Epithelial cell of esophagus (primary cell): ENCODE results near the gene ITGA2.
A peak's percentile ranks its signal among the peaks of the same experiment; 100 is the strongest.

Experiments
- DNase-seq: peaks from one replicate; pipeline ENCODE4 v3.0.0; 2010; ENCODE audit warnings: low read depth
- H3K4me3 ChIP-seq: 2 replicates; pipeline ENCODE4 v1.5.1; 2011; ENCODE audit warnings: mild to moderate bottlenecking, low read length, control low read depth
- CTCF ChIP-seq: IDR thresholded peaks from 2 replicates; pipeline ENCODE4 v1.5.1; 2011; ENCODE audit warnings: low read depth, mild to moderate bottlenecking, low read length, control low read depth, inconsistent platforms; ENCODE audit not compliant: insufficient read depth; ENCODE audit errors: missing control alignments

Gene ITGA2

GRCh38 chr5:52948418-52949076, 40.6 kb upstream of the ITGA2 start:
- H3K4me3 ChIP-seq, result no peak overlapping the region
- TF ChIP-seq CTCF, result peak; percentile 88
- peak; percentile 83 for DNase-seq

GRCh38 chr5:52950686-52951085, 38.5 kb upstream of the ITGA2 start:
- no peak overlapping the region for H3K4me3 ChIP-seq
- peak; percentile 62 for DNase-seq
- TF ChIP-seq CTCF, result no peak

GRCh38 chr5:52952483-52952882, 36.7 kb upstream of the ITGA2 start:
- TF ChIP-seq CTCF, result no peak
- DNase-seq, result no peak
- H3K4me3 ChIP-seq, result no peak overlapping the region

- no peak for TF ChIP-seq CTCF
- no peak for DNase-seq
- no peak overlapping the region for H3K4me3 ChIP-seq
These were observed 33.1 kb upstream of the ITGA2 start for GRCh38 chr5:52956014-52956413.

- no peak for TF ChIP-seq CTCF
- no peak overlapping the region for H3K4me3 ChIP-seq
- DNase-seq, result no peak
These were observed 32.0 kb upstream of the ITGA2 start for GRCh38 chr5:52956915-52957747.

GRCh38 chr5:52961274-52961681, 27.9 kb upstream of the ITGA2 start:
- TF ChIP-seq CTCF, result no peak
- peak; percentile 91 for DNase-seq
- H3K4me3 ChIP-seq, result no peak overlapping the region
